ENCODE measurements around the gene GINS1.

DNA sequence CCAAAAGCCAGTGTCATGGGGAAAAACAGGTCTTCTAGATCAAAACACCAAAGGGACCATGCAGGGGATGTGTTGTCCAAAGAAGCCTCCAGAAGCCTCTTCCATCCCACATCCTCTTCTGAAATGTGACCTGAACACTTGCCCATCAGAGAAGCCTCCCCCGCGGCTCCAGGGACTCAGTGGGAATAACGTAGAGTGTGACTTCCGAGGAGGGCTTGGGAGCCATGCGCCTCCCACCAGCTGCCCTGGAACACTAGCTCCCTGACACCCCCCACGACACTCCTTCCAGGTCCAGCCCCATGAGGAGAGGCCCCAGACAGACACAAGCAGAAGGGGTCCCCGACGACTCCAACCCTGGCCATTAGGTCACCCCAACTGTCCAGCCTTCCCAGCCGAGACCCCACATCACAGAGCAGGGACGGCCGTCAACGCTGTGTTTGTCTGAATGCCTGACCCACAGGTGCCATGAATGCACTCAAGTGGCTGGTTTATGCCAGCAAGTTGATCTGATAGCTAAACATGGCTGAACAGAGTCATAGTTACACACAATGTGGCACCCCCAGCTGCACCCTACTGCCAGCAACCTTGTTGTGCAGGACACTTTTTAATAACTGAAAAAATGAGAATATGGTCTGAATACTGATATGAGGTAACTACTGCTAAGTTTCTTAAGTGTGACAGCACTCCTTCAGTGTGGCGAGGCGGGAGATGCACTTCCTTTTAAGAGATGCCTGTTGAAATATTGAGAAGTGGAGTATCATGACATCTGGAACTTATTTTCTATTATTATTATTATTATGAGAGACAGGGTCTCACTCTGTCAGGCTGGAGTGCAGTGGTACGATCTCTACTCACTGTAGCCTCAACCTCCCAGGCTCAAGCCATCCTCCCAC lies 58.0 kb downstream of the GINS1 start:
- TF ChIP-seq, protein P1, sequence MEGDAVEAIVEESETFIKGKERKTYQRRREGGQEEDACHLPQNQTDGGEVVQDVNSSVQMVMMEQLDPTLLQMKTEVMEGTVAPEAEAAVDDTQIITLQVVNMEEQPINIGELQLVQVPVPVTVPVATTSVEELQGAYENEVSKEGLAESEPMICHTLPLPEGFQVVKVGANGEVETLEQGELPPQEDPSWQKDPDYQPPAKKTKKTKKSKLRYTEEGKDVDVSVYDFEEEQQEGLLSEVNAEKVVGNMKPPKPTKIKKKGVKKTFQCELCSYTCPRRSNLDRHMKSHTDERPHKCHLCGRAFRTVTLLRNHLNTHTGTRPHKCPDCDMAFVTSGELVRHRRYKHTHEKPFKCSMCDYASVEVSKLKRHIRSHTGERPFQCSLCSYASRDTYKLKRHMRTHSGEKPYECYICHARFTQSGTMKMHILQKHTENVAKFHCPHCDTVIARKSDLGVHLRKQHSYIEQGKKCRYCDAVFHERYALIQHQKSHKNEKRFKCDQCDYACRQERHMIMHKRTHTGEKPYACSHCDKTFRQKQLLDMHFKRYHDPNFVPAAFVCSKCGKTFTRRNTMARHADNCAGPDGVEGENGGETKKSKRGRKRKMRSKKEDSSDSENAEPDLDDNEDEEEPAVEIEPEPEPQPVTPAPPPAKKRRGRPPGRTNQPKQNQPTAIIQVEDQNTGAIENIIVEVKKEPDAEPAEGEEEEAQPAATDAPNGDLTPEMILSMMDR (conservative IDR thresholded peaks at IDR 0.05; ENCODE audit: low read length), result no peak
- TF ChIP-seq EZH2phosphoT487 (IDR thresholded peaks at IDR 0.05; ENCODE audit: borderline replicate concordance, low read depth, low read length), result no peak

Data from OCI-LY7 (cell line).